ENCODE measurements around the gene AGAP1.

Gene AGAP1

DNA sequence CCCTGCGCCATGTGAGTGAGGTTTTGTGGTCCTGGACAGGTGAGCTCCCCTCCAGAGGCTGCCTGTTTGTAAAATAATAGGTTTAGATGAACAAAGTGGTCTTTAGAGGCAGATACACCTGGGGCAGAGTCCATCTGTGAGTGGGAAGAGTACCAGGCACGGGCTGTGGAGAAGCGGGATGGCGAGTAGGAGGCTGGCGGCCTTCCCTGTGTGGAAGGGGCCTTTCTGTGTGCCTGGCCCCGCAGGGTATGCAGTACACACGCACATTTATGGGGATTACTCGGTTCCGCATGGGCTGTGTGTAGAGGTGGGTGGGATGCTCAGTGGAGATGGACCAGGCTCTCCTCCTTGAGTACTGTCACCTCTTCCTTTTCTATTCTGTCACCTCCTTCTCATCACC lies 64.1 kb downstream of the AGAP1 start:
- Histone ChIP-seq H3K9ac (ENCODE audit: low read length) (no peak overlapping the region), H3K36me3 (ENCODE audit: control insufficient read depth, insufficient read depth, low read length) (no peaks in the 10 kb centered on the region), H3K9me3 (ENCODE audit: control insufficient read depth, low read length) (no peaks in the 10 kb centered on the region), H3K27me3 (ENCODE audit: control insufficient read depth, insufficient read depth, low read length) (no peaks in the 10 kb centered on the region), H3K4me3 (ENCODE audit: low read length) (no peak overlapping the region), H3K4me1 (ENCODE audit: control insufficient read depth, insufficient read depth, low read length) (peaks cover 31% of the 10 kb centered on the region)

DNA sequence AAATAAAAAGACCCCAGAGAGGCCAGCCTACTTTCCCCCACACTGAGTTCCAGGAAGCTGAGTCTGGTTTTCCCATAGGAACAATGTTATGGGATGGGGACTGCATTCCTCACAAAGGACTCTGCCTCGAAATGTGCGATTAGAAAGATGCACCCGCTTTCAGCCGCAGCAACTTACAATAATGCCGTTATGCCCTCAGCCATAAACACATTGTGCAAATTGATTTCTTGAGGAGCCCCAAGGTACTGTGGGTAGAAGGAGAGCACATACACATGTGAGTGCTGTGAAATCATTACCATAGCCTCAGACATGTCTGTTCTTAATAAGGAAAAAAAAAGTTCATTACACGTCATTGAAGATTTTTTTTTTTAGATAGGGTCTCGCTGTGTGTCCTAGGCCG lies 64.7 kb downstream of the AGAP1 start:
- Histone ChIP-seq H3K4me3 (ENCODE audit: low read length) (no peak overlapping the region), H3K9me3 (ENCODE audit: control insufficient read depth, low read length) (no peaks in the 10 kb centered on the region), H3K9ac (ENCODE audit: low read length) (no peak overlapping the region), H3K27me3 (ENCODE audit: control insufficient read depth, insufficient read depth, low read length) (no peaks in the 10 kb centered on the region), H3K4me1 (ENCODE audit: control insufficient read depth, insufficient read depth, low read length) (peaks cover 24% of the 10 kb centered on the region), H3K36me3 (ENCODE audit: control insufficient read depth, insufficient read depth, low read length) (no peaks in the 10 kb centered on the region)

DNA sequence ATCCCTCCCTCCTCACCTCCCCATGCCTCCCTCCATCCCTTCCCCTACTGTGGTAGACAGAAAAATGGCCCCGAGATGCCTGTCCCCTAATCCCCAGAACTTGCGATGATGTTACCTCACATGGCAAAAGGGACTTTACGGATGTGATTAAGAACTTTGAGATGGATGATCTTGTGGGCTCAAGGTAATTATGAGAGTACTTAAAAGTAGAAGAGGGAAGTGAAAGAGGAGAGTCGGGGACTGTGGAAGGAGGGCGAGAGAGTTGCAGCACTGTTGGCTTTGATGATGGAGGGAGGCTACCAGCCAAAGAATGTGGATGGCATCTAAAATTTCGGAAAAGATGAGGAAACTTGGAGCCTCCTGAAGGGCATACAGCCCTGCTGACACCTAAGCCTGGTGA lies 66.5 kb downstream of the AGAP1 start:
- H3K9me3 ChIP-seq (ENCODE audit: control insufficient read depth, low read length): no peaks in the 10 kb centered on the region
- peaks cover 16% of the 10 kb centered on the region for H3K4me1 ChIP-seq (ENCODE audit: control insufficient read depth, insufficient read depth, low read length)
- H3K4me3 ChIP-seq (ENCODE audit: low read length): no peak overlapping the region
- no peak overlapping the region for H3K9ac ChIP-seq (ENCODE audit: low read length)
- H3K27me3 ChIP-seq (ENCODE audit: control insufficient read depth, insufficient read depth, low read length): no peaks in the 10 kb centered on the region
- no peaks in the 10 kb centered on the region for H3K36me3 ChIP-seq (ENCODE audit: control insufficient read depth, insufficient read depth, low read length)

DNA sequence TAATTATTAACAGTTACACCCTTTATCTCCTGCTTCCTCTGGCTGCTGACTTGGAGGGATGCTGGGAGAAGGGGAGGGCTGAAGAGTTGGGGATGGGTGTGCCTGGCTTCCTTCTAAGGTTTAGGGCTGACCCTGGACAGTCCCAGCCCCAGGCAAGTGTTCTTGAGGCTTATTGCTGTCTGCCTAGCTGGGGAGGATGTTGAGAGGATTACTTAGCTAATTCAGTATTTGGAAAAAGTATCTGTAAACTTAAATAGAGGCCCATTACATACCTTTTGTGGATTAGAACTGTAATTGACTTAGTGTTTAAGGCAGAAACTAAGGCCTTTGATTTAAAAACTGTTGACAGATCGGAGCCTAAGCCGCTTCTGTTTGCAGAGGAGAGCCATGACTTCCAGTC lies 67.6 kb downstream of the AGAP1 start:
- H3K4me3 ChIP-seq (ENCODE audit: low read length): no peak overlapping the region
- no peaks in the 10 kb centered on the region for H3K27me3 ChIP-seq (ENCODE audit: control insufficient read depth, insufficient read depth, low read length)
- no peaks in the 10 kb centered on the region for H3K9me3 ChIP-seq (ENCODE audit: control insufficient read depth, low read length)
- no peak overlapping the region for H3K9ac ChIP-seq (ENCODE audit: low read length)
- no peaks in the 10 kb centered on the region for H3K36me3 ChIP-seq (ENCODE audit: control insufficient read depth, insufficient read depth, low read length)
- peaks cover 16% of the 10 kb centered on the region for H3K4me1 ChIP-seq (ENCODE audit: control insufficient read depth, insufficient read depth, low read length)

DNA sequence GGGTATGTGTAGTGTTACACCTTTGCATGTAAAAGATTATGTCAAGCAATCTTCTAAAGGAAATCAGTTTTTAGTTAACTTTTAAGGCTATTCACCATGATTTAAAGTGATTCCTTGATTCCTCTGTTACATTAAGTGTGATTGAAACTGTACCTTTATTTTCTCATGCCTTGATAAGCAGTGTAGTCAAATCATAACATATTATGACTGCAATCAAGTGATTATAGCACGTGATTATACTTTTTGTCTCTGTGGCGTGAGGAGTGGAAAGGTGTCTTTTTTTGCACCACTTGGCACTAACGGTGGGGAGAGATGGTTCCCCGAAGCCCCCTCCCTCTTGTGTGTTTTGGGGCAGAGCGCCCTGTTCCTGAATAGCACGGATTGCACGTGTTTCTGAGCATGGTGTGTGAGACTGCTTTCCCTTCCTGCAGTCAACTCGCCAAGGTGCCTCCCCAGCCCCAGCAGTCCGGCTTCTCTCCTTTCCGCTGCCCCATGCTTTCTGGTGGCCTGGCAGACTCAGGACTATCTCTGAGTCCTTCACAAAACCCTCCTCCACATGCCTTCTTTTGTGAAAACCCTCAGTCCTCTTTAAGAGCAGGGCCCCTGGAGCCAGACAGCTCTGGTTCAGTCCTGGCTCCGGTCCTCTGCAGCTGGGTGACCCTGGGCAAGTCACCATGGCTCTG lies 68.4 kb downstream of the AGAP1 start:
- Histone ChIP-seq H3K9ac (ENCODE audit: low read length) (no peak overlapping the region), H3K36me3 (ENCODE audit: control insufficient read depth, insufficient read depth, low read length) (no peaks in the 10 kb centered on the region), H3K4me1 (ENCODE audit: control insufficient read depth, insufficient read depth, low read length) (peaks cover 16% of the 10 kb centered on the region), H3K4me3 (ENCODE audit: low read length) (no peak overlapping the region), H3K27me3 (ENCODE audit: control insufficient read depth, insufficient read depth, low read length) (no peaks in the 10 kb centered on the region), H3K9me3 (ENCODE audit: control insufficient read depth, low read length) (no peaks in the 10 kb centered on the region)

GRCh38 chr2:235563056-235563910 lies 69.4 kb downstream of the AGAP1 start:
- Histone ChIP-seq H3K4me1 (ENCODE audit: control insufficient read depth, insufficient read depth, low read length) (peaks cover 16% of the 10 kb centered on the region), H3K36me3 (ENCODE audit: control insufficient read depth, insufficient read depth, low read length) (no peaks in the 10 kb centered on the region), H3K9ac (ENCODE audit: low read length) (no peak overlapping the region), H3K27me3 (ENCODE audit: control insufficient read depth, insufficient read depth, low read length) (no peaks in the 10 kb centered on the region), H3K4me3 (ENCODE audit: low read length) (no peak overlapping the region), H3K9me3 (ENCODE audit: control insufficient read depth, low read length) (no peaks in the 10 kb centered on the region)

GRCh38 chr2:235564066-235564465 lies 70.2 kb downstream of the AGAP1 start:
- no peaks in the 10 kb centered on the region for H3K36me3 ChIP-seq (ENCODE audit: control insufficient read depth, insufficient read depth, low read length)
- no peak overlapping the region for H3K4me3 ChIP-seq (ENCODE audit: low read length)
- no peaks in the 10 kb centered on the region for H3K27me3 ChIP-seq (ENCODE audit: control insufficient read depth, insufficient read depth, low read length)
- H3K9ac ChIP-seq (ENCODE audit: low read length): no peak overlapping the region
- peaks cover 15% of the 10 kb centered on the region for H3K4me1 ChIP-seq (ENCODE audit: control insufficient read depth, insufficient read depth, low read length)
- H3K9me3 ChIP-seq (ENCODE audit: control insufficient read depth, low read length): no peaks in the 10 kb centered on the region

DNA sequence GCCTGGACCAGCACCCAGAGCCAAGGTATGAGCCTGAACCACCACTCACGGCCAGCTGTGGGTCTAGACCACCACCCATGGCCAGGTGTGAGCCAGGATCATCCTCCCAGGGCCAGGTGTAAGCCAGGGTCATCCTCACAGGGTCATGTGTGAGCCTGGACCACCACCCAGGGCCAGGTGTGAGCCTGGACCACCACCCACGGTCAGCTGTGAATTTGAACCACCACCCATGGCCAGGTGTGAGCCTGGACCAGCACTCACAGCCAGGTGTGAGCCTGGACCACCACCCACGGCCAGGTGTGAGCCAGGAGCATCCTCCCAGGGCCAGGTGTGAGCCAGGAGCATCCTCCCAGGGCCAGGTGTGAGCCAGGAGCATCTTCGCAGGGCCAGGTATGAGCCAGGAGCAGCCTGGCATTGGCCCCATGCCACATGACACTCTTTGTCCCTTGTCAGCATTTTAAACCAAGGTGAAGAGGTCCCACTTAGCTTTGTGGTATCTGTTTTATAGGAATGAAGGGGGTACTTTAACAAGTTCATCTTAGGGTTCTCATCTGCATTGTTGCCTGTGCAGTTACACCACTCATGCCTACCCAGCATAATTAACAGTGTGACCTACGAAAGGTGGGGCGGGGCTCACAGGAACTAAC lies 71.2 kb downstream of the AGAP1 start:
- Histone ChIP-seq H3K36me3 (ENCODE audit: control insufficient read depth, insufficient read depth, low read length) (no peaks in the 10 kb centered on the region), H3K4me3 (ENCODE audit: low read length) (no peak overlapping the region), H3K27me3 (ENCODE audit: control insufficient read depth, insufficient read depth, low read length) (no peaks in the 10 kb centered on the region), H3K9me3 (ENCODE audit: control insufficient read depth, low read length) (no peaks in the 10 kb centered on the region), H3K9ac (ENCODE audit: low read length) (no peak overlapping the region), H3K4me1 (ENCODE audit: control insufficient read depth, insufficient read depth, low read length) (peaks cover 11% of the 10 kb centered on the region)

GRCh38 chr2:235566415-235566814 lies 72.6 kb downstream of the AGAP1 start:
- Histone ChIP-seq H3K36me3 (ENCODE audit: control insufficient read depth, insufficient read depth, low read length) (no peaks in the 10 kb centered on the region), H3K9me3 (ENCODE audit: control insufficient read depth, low read length) (no peaks in the 10 kb centered on the region), H3K4me3 (ENCODE audit: low read length) (no peak overlapping the region), H3K27me3 (ENCODE audit: control insufficient read depth, insufficient read depth, low read length) (no peaks in the 10 kb centered on the region), H3K4me1 (ENCODE audit: control insufficient read depth, insufficient read depth, low read length) (peaks cover 1% of the 10 kb centered on the region), H3K9ac (ENCODE audit: low read length) (no peak overlapping the region)

- no peaks in the 10 kb centered on the region for H3K4me1 ChIP-seq (ENCODE audit: control insufficient read depth, insufficient read depth, low read length)
- no peak overlapping the region for H3K9ac ChIP-seq (ENCODE audit: low read length)
Measured at GRCh38 chr2:235566931-235567495, 73.2 kb downstream of the AGAP1 start.

GRCh38 chr2:235567842-235568241 lies 74.0 kb downstream of the AGAP1 start:
- Histone ChIP-seq H3K4me1 (ENCODE audit: control insufficient read depth, insufficient read depth, low read length) (no peaks in the 10 kb centered on the region), H3K9ac (ENCODE audit: low read length) (no peak overlapping the region), H3K36me3 (ENCODE audit: control insufficient read depth, insufficient read depth, low read length) (no peaks in the 10 kb centered on the region), H3K9me3 (ENCODE audit: control insufficient read depth, low read length) (no peaks in the 10 kb centered on the region), H3K27me3 (ENCODE audit: control insufficient read depth, insufficient read depth, low read length) (no peaks in the 10 kb centered on the region), H3K4me3 (ENCODE audit: low read length) (no peak overlapping the region)

More at GRCh38 chr2:235566931-235567495, 73.2 kb downstream of the AGAP1 start:
- no peak overlapping the region for H3K4me3 ChIP-seq (ENCODE audit: low read length)
- no peaks in the 10 kb centered on the region for H3K36me3 ChIP-seq (ENCODE audit: control insufficient read depth, insufficient read depth, low read length)
- H3K27me3 ChIP-seq (ENCODE audit: control insufficient read depth, insufficient read depth, low read length): no peaks in the 10 kb centered on the region
- no peaks in the 10 kb centered on the region for H3K9me3 ChIP-seq (ENCODE audit: control insufficient read depth, low read length)

GRCh38 chr2:235568431-235568830 lies 74.6 kb downstream of the AGAP1 start:
- H3K4me1 ChIP-seq (ENCODE audit: control insufficient read depth, insufficient read depth, low read length): no peaks in the 10 kb centered on the region
- H3K4me3 ChIP-seq (ENCODE audit: low read length): no peak overlapping the region
- no peaks in the 10 kb centered on the region for H3K36me3 ChIP-seq (ENCODE audit: control insufficient read depth, insufficient read depth, low read length)
- no peaks in the 10 kb centered on the region for H3K27me3 ChIP-seq (ENCODE audit: control insufficient read depth, insufficient read depth, low read length)
- H3K9me3 ChIP-seq (ENCODE audit: control insufficient read depth, low read length): no peaks in the 10 kb centered on the region
- H3K9ac ChIP-seq (ENCODE audit: low read length): no peak overlapping the region

Measured in mucosa of stomach (tissue), 1 donor.